Esophagus muscularis mucosa (tissue), 4 donors: Measurements from ENCODE around the gene PNN.

Experiments used
- EP300 ChIP-seq: sonication (generic); formaldehyde crosslinking; IDR thresholded peaks from one replicate; pipeline ENCODE4 v1.6.1; 2017; ENCODE audit warnings: antibody characterized with exemption
- POLR2A ChIP-seq: fragments of 450-650 bp; IDR thresholded peaks from one replicate; pipeline ENCODE4 v1.6.1; 2017; ENCODE audit warnings: antibody characterized with exemption, moderate library complexity, mild to moderate bottlenecking, low read depth
- POLR2AphosphoS5 ChIP-seq, 2 donors: sonication (generic); formaldehyde crosslinking; IDR thresholded peaks; one replicate each; pipeline ENCODE4 v1.6.1; 2017; ENCODE audit warnings: antibody characterized with exemption in 2 of 2
- TF ChIP-seq, protein P1 (sequence below), 3 experiments: fragments of 200-600 bp in 2 of 3; fragments of 450-650 bp in 1 of 3; sonication (generic) in 2 of 3; IDR thresholded peaks; one replicate each; pipeline ENCODE4 v1.5.1; 2017 to 2019; ENCODE audit warnings: antibody characterized with exemption in 3 of 3, mild to moderate bottlenecking in 2 of 3, moderate library complexity in 1 of 3

GRCh38 chr14:39175445-39176262 lies 600 bp downstream of the PNN start:
- TF ChIP-seq, protein P1, sequence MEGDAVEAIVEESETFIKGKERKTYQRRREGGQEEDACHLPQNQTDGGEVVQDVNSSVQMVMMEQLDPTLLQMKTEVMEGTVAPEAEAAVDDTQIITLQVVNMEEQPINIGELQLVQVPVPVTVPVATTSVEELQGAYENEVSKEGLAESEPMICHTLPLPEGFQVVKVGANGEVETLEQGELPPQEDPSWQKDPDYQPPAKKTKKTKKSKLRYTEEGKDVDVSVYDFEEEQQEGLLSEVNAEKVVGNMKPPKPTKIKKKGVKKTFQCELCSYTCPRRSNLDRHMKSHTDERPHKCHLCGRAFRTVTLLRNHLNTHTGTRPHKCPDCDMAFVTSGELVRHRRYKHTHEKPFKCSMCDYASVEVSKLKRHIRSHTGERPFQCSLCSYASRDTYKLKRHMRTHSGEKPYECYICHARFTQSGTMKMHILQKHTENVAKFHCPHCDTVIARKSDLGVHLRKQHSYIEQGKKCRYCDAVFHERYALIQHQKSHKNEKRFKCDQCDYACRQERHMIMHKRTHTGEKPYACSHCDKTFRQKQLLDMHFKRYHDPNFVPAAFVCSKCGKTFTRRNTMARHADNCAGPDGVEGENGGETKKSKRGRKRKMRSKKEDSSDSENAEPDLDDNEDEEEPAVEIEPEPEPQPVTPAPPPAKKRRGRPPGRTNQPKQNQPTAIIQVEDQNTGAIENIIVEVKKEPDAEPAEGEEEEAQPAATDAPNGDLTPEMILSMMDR (IDR thresholded peaks at IDR 0.05) = no peak
- TF ChIP-seq EP300 (no peak), POLR2A (no peak), POLR2AphosphoS5 (IDR thresholded peaks at IDR 0.05) (no peak)
